KG1 (cell line): ENCODE measurements around the gene NPIPA1.
"Not testable (repeated sequence)": the region's sequence is repeated elsewhere in the genome, so short reads cannot be mapped to it uniquely, and the experiment has no call there.

ENCODE experiments used
- DNase-seq: peaks from one replicate; lab custom pipeline; 2025; lab: John Stamatoyannopoulos, UW

Gene NPIPA1

DNA sequence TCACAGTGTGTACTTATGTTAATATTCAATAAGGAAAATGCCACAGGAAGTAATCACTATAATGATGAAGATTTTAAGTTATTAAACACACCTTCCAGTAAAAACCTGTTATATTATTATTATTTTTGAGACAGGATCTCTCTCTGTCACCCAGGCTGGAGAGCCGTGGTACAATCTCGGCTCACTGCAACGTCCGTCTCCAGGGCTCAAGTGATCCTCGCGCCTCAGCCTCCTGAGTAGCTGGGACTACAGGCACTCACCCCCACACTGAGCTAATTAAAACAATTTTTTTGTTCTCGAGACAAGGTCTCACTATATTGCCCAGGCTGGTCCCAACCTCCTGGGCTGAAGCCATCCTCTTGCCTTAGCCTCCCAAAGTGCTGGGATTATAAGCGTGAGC lies 41.0 kb downstream of the NPIPA1 start:
- DNase-seq, result not testable (repeated sequence)

DNA sequence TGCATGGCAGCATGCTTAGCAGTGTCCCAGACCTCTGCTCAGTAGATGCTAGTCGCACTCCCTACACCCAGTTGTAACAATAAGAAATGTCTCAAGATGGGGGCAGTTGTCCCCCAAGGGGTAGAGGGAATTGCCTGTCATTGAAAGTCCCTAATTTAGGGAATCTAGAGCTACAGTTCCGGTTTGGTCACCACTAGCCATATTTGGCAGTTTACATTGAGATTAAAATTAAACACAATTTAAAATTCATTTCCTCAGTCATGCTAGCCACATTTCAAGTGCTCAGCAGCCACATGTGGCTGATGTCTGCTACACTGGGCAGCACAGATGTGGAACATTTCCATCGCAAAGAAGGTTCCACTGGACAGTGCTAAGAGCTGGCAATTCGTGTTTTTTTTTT lies 41.7 kb downstream of the NPIPA1 start:
- DNase-seq, result not testable (repeated sequence)

DNA sequence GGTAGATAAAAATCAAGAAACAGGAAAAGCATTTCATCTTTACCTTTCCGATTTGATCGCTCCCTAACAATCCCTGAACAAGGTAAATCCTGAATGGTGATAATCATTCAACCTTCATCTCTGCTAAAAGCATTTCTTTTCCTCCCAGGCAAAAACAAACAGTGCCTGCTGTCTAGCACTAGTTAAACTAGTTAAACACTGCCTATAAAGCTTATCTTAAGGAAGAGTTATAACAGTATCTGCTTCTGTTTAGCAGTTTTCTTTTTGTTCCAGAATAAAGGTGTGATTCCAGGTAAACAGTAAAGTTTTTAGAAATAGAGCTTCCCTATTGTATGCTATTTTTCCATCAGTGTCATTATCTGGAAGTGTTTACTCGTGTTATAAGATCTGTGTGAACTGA lies 44.0 kb downstream of the NPIPA1 start:
- not testable (repeated sequence) for DNase-seq

DNA sequence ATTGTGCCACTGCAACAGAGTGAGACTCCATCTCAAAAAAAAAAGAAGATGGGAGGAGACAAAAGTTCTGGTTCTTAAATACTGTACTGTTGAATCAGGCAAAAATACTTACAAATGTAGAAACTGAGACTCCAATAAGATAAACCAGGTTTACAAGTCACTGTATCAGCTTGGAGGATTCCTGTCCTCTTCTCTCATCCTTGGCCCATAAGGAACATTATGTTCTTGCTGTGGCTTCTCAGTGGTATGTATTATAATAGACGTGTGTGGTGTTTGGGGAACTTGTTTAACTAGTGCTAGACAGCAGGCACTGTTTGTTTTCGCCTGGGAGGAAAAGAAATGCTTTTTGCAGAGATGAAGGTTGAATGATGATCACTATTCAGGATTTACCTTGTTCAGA lies 45.3 kb downstream of the NPIPA1 start:
- DNase-seq, result not testable (repeated sequence)

DNA sequence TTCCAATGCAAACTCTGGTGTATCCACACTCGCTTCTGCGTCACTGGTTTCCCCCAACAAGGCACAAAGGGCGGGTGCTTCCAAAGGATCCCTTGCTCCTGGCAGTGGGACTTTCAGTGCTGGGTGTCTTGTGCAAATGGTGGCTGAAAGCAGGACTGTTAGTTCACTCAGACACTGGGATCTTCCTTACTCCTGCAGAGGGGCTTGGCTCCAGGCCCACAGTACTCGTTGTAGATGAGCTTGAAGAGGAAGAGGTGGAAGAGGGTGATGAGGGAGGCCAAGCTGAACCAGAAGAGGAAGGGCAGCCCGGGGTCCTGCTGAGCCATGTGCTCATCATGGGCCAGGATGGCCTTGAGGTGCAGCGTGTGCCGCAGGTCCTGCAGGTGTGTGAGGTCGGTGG lies 50.8 kb downstream of the NPIPA1 start:
- DNase-seq, result not testable (repeated sequence)

DNA sequence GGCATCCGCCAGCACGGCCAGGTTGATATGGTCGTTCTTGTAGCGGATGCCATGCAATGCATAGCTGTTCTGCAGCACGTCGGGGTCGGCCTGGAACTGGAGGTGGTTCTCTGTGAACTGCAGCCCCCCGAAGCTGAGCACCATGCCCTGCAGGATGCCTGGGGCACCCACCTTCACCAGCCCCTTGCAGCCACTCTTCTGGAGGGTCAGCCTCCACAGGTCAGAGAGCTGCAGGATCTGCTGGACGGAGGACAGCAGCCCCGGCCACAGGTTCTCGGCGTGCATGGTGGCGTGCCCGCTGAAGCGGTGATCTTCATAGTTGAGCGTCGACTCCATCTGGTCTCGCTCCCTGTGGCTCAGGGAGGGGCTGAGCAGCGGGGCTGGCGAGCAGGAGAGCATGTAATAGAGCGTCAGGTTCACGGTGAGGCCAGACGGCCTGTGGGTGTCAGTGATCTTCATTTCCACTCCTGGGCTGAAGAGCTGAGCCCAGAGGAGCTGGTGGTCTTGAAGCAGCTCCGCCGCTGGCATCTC lies 51.5 kb downstream of the NPIPA1 start:
- not testable (repeated sequence) for DNase-seq

DNA sequence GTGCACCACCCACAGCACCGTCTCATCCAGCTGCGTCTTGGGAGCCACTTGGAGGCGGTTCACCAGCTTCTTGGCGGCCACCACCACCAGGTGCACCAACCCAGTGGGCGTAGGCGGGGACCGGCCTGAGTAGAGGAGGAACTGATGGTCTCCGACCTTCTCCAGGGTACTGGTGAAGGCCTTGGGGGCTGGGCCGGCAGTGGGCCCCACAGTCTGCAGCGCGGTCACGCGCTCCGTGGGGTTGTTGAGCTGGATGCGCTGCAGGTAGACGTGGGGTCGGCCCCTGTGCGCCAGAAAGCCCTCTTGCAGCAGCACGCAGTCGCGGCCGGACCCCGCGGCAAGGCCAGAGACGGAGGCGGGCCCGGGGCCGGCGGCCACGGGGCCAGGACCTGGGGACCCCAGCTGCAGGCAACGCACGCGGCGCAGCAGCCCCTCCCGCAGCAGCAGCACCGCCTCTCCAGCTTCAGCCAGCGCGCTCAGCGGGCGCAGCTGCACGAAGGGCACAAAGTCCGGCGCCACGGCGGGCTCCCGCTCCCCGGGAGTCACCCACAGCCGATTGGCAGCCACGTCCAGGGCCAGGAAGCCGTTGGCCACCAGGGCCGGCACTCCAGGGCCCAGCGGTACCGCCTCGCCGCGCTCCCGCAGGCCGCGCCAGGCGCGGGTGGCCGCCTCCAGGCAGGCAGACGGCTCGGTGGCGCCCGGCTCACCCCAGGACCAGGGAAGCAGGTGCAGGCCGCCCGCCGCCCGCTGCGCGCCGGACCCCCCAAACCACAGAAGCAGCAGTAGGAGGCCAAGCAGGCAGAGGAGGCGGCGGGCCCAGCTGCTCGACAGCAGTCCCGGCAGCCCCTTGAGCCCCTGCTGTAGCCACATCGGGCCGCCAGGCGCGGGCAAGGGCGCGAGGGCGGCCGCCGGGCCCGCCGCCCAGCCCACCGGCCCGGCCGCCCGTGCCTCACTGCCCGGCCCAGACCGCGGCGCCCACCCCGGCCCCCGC lies 52.3 kb downstream of the NPIPA1 start:
- DNase-seq, result not testable (repeated sequence)

DNA sequence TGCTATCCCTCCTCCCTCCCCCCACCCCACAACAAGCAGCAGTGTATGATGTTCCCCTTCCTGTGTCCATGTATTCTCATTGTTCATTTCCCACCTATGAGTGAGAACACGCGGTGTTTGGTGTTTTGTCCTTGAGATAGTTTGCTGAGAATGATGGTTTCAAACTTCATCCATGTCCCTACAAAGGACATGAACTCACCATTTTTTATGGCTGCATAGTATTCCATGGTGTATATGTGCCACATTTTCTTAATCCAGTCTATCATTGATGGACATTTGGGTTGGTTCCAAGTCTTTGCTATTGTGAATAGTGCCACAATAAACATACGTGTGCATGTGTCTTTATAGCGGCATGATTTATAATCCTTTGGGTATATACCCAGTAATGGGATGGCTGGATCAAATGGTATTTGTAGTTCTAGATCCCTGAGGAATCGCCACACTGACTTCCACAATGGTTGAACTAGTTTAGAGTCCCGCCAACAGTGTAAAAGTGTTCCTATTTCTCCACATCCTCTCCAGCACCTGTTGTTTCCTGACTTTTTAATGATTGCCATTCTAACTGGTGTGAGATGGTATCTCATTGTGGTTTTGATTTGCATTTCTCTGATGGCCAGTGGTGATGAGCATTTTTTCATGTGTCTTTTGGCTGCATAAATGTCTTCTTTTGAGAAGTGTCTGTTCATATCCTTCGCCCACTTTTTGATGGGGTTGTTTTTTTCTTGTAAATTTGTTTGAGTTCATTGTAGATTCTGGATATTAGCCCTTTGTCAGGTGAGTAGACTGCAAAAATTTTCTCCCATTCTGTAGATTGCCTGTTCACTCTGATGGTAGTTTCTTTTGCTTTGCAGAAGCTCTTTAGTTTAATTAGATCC lies 56.3 kb downstream of the NPIPA1 start:
- DNase-seq, result not testable (repeated sequence)

DNA sequence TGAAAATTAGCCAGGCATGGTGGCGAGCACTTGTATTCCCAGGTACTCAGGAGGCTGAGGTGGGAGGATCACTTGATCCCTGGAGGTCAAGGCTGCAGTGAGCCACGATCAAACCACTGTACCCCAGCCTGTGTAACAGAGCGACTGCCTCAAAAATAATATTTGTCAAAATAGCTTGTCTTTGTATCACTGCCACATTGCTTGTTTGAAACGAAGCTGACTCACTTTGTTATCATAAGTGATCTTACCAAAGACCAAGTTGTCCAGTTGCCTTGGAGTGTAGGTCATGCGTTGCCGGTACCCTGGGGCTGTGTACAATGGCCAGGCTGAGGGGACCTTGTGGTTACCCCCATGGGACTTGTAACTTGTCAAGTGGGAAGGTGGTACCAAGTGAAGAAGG lies 59.5 kb downstream of the NPIPA1 start:
- DNase-seq, result not testable (repeated sequence)

DNA sequence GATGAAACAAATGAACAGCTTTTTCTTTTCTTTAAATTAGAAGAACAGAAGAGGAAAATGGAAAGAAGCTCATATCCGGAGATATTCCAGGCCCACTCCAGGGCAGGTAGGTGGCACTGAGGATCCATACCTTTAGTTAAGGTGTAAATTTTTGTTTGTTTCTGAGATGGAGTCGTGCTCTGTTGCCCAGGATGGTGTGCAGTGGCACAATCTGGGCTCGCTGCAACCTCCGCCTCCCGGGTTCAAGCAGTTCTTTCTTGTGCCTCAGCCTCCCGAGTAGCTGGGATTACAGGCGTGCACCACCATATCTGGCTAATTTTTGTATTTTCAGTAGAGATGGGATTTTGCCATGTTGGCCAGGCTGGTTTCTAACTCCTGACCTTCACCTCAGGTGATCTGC lies 61.1 kb downstream of the NPIPA1 start:
- not testable (repeated sequence) for DNase-seq

DNA sequence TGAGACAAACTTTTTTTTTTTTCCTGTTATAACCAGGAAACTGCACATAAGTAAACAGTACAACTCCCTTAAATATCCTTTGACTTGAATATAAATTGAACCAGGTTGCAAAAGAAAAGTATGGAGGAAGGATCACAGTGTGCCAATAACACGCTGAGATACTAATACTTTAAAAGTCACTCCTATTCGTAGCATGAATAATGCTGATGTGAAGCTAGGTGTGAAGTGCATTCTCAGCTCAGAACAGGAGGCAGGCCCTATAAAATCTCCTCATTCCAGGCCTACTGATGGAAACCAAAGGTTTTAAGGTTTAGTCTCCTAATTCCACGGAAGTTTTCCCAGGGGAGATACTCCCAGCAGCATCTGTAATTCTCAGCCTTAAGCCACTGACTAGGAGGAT lies 62.6 kb downstream of the NPIPA1 start:
- not testable (repeated sequence) for DNase-seq
